VCaP (cell line): Measurements from ENCODE around the gene RPLP2.

Experiments
- H3K27ac ChIP-seq: fragments of 450-650 bp; 2 replicates; pipeline ENCODE4 v1.5.1; 2017
- CTCF ChIP-seq: fragments of 450-650 bp; conservative IDR thresholded peaks from 2 replicates; pipeline ENCODE4 v1.5.1; 2017; ENCODE audit warnings: mild to moderate bottlenecking, moderate library complexity

RPLP2 gene

GRCh38 chr11:815675-816432, 6.1 kb downstream of the RPLP2 start:
- no peak overlapping the region for H3K27ac ChIP-seq
- no peak for TF ChIP-seq CTCF

- no peak overlapping the region for H3K27ac ChIP-seq
These were observed 6.6 kb downstream of the RPLP2 start for GRCh38 chr11:816433-816779.

GRCh38 chr11:818396-819128, 8.8 kb downstream of the RPLP2 start, which contains the start of gene PNPLA2:
TSS of gene PNPLA2 (plus strand) at chr11:818914. CDS start at chr11:819719, 805 bp downstream.
- no peak for TF ChIP-seq CTCF
- peak within 1 kb of the TSS; percentile 95 for H3K27ac ChIP-seq

More at GRCh38 chr11:816433-816779, 6.6 kb downstream of the RPLP2 start:
- TF ChIP-seq CTCF = no peak

- peak; percentile 17; the same call in 1 of the 2 replicates for TF ChIP-seq CTCF
- peak overlapping the region; percentile 95 for H3K27ac ChIP-seq
These were observed 9.6 kb downstream of the RPLP2 start for GRCh38 chr11:819129-819931.

GRCh38 chr11:819943-820649, 10.3 kb downstream of the RPLP2 start:
- H3K27ac ChIP-seq = peak overlapping the region; percentile 95
- no peak for TF ChIP-seq CTCF

GRCh38 chr11:820655-821511, 11.1 kb downstream of the RPLP2 start:
- TF ChIP-seq CTCF = no peak
- H3K27ac ChIP-seq = peak overlapping the region; percentile 95
